ENCODE results near the gene ACAT2. TPM values are rescaled to one million over a fixed set of nuclear protein-coding genes. Genes with fewer than 3 reads are reported as not detected.

Gene ACAT2
- total RNA-seq, 1 experiment from 2014 or later = 156 TPM

DNA sequence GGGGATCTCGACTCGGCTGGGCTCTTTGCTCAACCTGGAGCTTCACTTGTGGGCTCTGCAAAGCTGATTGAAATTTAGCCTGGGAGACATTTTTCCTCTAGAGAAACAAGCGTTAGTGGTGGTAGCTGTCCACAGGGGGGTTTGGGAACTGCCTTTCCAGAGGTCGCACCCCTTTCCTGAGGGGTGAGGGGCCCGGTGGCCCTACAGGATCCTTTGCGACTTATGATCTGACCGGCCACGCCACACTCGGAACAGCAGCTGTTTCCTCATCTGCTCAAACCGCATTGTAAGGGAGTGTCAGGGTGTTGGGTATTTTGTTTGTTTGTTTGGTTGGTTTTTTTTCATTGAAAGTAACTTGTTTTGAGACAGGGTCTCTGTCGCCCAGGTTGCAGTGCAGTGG is 59.3 kb downstream of the ACAT2 start:
- H3K4ac ChIP-seq (ENCODE audit: low read depth, low read length) = no peak overlapping the region
- no peaks in the 10 kb centered on the region for H4K20me1 ChIP-seq (ENCODE audit: control insufficient read depth, insufficient read depth, insufficient read length)
- no peaks in the 10 kb centered on the region for H3K79me1 ChIP-seq (ENCODE audit: insufficient read depth, low read depth, low read length, poor library complexity, severe bottlenecking)
- H2BK120ac ChIP-seq (ENCODE audit: low read depth, low read length, poor library complexity, severe bottlenecking) = no peak overlapping the region
- no peaks in the 10 kb centered on the region for H3K4me1 ChIP-seq (ENCODE audit: insufficient read depth, low read length)
- H2BK5ac ChIP-seq (ENCODE audit: insufficient read length, low read length) = no peak overlapping the region
- no peak overlapping the region for H4K5ac ChIP-seq (ENCODE audit: insufficient read length, low read depth, low read length)
- no peaks in the 10 kb centered on the region; the same call in none of the 2 replicates for H3K27me3 Mint-ChIP-seq (ENCODE audit: low read depth)
- no peak for DNase-seq
- H2BK15ac ChIP-seq (ENCODE audit: low read depth, low read length) = no peak overlapping the region
- no peak overlapping the region for H2AFZ ChIP-seq (ENCODE audit: low read length)
- no CpG with 5 or more reads among the region's 11 CpGs for WGBS (ENCODE audit: extremely low coverage, insufficient read length, low lambda C conversion rate)
- H2AK5ac ChIP-seq (ENCODE audit: insufficient read length, low read length) = no peak overlapping the region
- H3K14ac ChIP-seq (ENCODE audit: insufficient read depth, low read length) = no peak overlapping the region
- no peak overlapping the region for H4K8ac ChIP-seq (replicated peaks; ENCODE audit: insufficient read length, low read depth, low read length)
- H2BK20ac ChIP-seq (ENCODE audit: low read depth, low read length, poor library complexity, severe bottlenecking) = no peak overlapping the region
- H2BK12ac ChIP-seq (ENCODE audit: insufficient read length, low read depth, low read length) = no peak overlapping the region
- no peak overlapping the region for H3K4me2 ChIP-seq (ENCODE audit: insufficient read depth, insufficient read length, low read length)
- H3K23me2 ChIP-seq (ENCODE audit: insufficient read length, low read depth, low read length, poor library complexity, severe bottlenecking) = no peaks in the 10 kb centered on the region
- H3K79me2 ChIP-seq (ENCODE audit: insufficient read depth, low read length) = no peaks in the 10 kb centered on the region
- no peak overlapping the region for H3K27ac ChIP-seq (ENCODE audit: insufficient read length, low read depth, low read length)
- no peak overlapping the region for H3K18ac ChIP-seq (ENCODE audit: insufficient read length, low read depth, low read length)
- no peak overlapping the region for H3K9ac ChIP-seq (ENCODE audit: extremely low read depth, insufficient read length, low read length)
- no peaks in the 10 kb centered on the region for H3K9me3 Mint-ChIP-seq
- H3K36me3 Mint-ChIP-seq (ENCODE audit: insufficient read depth in 1 of 3, low read depth in 3 of 3) = no peaks in the 10 kb centered on the region; a peak in 1 of 7 replicates
- no peaks in the 10 kb centered on the region for H3K27me3 ChIP-seq (ENCODE audit: insufficient read depth, low read length)
- H3K9me3 ChIP-seq (ENCODE audit: control insufficient read depth, low read depth, low read length) = no peaks in the 10 kb centered on the region
- no peak overlapping the region for H3K56ac ChIP-seq (ENCODE audit: insufficient read length, low read depth, low read length)
- no peak overlapping the region for H3K23ac ChIP-seq (ENCODE audit: insufficient read length, low read depth, low read length)
- no peak overlapping the region for H3K4me3 Mint-ChIP-seq
- no peak overlapping the region for H3K27ac Mint-ChIP-seq
- TF ChIP-seq, protein P1, sequence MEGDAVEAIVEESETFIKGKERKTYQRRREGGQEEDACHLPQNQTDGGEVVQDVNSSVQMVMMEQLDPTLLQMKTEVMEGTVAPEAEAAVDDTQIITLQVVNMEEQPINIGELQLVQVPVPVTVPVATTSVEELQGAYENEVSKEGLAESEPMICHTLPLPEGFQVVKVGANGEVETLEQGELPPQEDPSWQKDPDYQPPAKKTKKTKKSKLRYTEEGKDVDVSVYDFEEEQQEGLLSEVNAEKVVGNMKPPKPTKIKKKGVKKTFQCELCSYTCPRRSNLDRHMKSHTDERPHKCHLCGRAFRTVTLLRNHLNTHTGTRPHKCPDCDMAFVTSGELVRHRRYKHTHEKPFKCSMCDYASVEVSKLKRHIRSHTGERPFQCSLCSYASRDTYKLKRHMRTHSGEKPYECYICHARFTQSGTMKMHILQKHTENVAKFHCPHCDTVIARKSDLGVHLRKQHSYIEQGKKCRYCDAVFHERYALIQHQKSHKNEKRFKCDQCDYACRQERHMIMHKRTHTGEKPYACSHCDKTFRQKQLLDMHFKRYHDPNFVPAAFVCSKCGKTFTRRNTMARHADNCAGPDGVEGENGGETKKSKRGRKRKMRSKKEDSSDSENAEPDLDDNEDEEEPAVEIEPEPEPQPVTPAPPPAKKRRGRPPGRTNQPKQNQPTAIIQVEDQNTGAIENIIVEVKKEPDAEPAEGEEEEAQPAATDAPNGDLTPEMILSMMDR (conservative IDR thresholded peaks at IDR 0.05) = no peak
- H3K4me1 Mint-ChIP-seq = peaks cover 18 to 22% of the 10 kb centered on the region in 2 experiments
- no peak overlapping the region for H4K91ac ChIP-seq (ENCODE audit: insufficient read length, low read depth, low read length)
- no peak overlapping the region for H3T11ph ChIP-seq (ENCODE audit: low read length)

Data from H9 (cell line).